ENCODE data around the gene CROCC2. TPM values are rescaled to one million over a fixed set of nuclear protein-coding genes. Genes with fewer than 3 reads are reported as not detected.

Gene CROCC2
- polyA plus RNA-seq, 1 experiment = not detected

- no peak overlapping the region for H3K4me3 ChIP-seq (ENCODE audit: low read depth, low read length)
- H3K27me3 ChIP-seq (ENCODE audit: control insufficient read depth, insufficient read depth, low read length) = peaks cover 24% of the 10 kb centered on the region
- no peak for DNase-seq (ENCODE audit: low read depth, low spot score)
- ChIA-PET CTCF (no interaction called here), POLR2A (no interaction called here)
- H3K27ac ChIP-seq (ENCODE audit: low read depth, low read length) = no peak overlapping the region
- H3K9me3 ChIP-seq (ENCODE audit: control insufficient read depth, insufficient read depth, low read length) = peaks cover 4% of the 10 kb centered on the region; the same call in 1 of the 2 replicates
- TF ChIP-seq CTCF (IDR thresholded peaks at IDR 0.05; ENCODE audit: low read depth, low read length) = no peak
Observed at GRCh38 chr2:240929364-240930095, 23.4 kb downstream of the CROCC2 start.

- no peak overlapping the region for H3K27ac ChIP-seq (ENCODE audit: low read depth, low read length)
- no peak for TF ChIP-seq CTCF (IDR thresholded peaks at IDR 0.05; ENCODE audit: low read depth, low read length)
- peaks cover 24% of the 10 kb centered on the region for H3K27me3 ChIP-seq (ENCODE audit: control insufficient read depth, insufficient read depth, low read length)
- no peak for DNase-seq (ENCODE audit: low read depth, low spot score)
- ChIA-PET POLR2A (no interaction called here), CTCF (no interaction called here)
- H3K4me3 ChIP-seq (ENCODE audit: low read depth, low read length) = no peak overlapping the region
- peaks cover 4% of the 10 kb centered on the region; the same call in 1 of the 2 replicates for H3K9me3 ChIP-seq (ENCODE audit: control insufficient read depth, insufficient read depth, low read length)
Observed at GRCh38 chr2:240930096-240930630, 24.0 kb downstream of the CROCC2 start.

GRCh38 chr2:240930631-240931318, 24.6 kb downstream of the CROCC2 start:
- H3K4me3 ChIP-seq (ENCODE audit: low read depth, low read length) = no peak overlapping the region
- CTCF ChIA-PET = no interaction called here
- no peak overlapping the region for H3K27ac ChIP-seq (ENCODE audit: low read depth, low read length)
- TF ChIP-seq CTCF (IDR thresholded peaks at IDR 0.05; ENCODE audit: low read depth, low read length) = no peak
- peaks cover 4% of the 10 kb centered on the region; the same call in 1 of the 2 replicates for H3K9me3 ChIP-seq (ENCODE audit: control insufficient read depth, insufficient read depth, low read length)
- H3K27me3 ChIP-seq (ENCODE audit: control insufficient read depth, insufficient read depth, low read length) = peaks cover 24% of the 10 kb centered on the region
- no peak for DNase-seq (ENCODE audit: low read depth, low spot score)
- POLR2A ChIA-PET = no interaction called here

GRCh38 chr2:240931319-240931949, 25.3 kb downstream of the CROCC2 start:
- peaks cover 4% of the 10 kb centered on the region; the same call in 1 of the 2 replicates for H3K9me3 ChIP-seq (ENCODE audit: control insufficient read depth, insufficient read depth, low read length)
- DNase-seq (ENCODE audit: low read depth, low spot score) = no peak
- peaks cover 24% of the 10 kb centered on the region for H3K27me3 ChIP-seq (ENCODE audit: control insufficient read depth, insufficient read depth, low read length)
- H3K27ac ChIP-seq (ENCODE audit: low read depth, low read length) = no peak overlapping the region
- H3K4me3 ChIP-seq (ENCODE audit: low read depth, low read length) = no peak overlapping the region
- POLR2A ChIA-PET = no interaction called here
- CTCF ChIA-PET = no interaction called here
- TF ChIP-seq CTCF (IDR thresholded peaks at IDR 0.05; ENCODE audit: low read depth, low read length) = no peak

All from AG04450 (cell line).